DMS53 (cell line): Measurements from ENCODE around the gene CLSTN1.
"Not testable (repeated sequence)": the region's sequence is repeated elsewhere in the genome, so short reads cannot be mapped to it uniquely, and the experiment has no call there.

Experiments used
- DNase-seq: peaks from one replicate; lab custom pipeline; 2025; lab: John Stamatoyannopoulos, UW

CLSTN1 gene

GRCh38 chr1:9729523-9729922, 94.2 kb downstream of the CLSTN1 start:
- no peak for DNase-seq

DNA sequence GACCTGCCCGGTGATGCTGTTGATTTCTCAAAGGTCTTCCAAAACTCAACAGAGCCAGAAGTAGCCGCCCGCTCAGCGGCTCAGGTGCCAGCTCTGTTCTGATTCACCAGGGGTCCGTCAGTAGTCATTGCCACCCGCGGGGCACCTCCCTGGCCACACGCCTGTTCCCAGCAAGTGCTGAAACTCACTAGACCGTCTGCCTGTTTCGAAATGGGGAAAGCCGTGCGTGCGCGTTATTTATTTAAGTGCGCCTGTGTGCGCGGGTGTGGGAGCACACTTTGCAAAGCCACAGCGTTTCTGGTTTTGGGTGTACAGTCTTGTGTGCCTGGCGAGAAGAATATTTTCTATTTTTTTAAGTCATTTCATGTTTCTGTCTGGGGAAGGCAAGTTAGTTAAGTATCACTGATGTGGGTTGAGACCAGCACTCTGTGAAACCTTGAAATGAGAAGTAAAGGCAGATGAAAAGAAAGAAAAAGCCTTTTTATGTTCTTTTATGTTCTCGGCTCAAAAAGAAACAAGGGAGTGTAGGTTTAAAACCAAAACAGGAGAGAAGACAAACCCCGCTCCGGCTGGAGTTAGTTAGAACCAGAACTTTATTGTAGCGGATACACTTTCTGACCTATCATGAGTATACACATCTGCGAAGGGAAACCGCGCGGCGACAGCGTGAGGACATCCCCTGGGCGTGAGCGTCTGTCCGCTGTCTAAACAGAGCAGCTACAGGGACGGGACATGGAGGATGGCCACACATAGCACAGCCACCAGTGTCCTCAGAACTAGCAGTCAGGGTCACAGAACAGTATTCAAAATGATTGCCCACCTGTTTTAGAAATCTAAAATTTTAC, 95.1 kb downstream of the CLSTN1 start:
- no peak for DNase-seq

GRCh38 chr1:9726905-9727595, 96.7 kb downstream of the CLSTN1 start:
- peak; percentile 68 for DNase-seq

- DNase-seq = peak; percentile 33
Measured at GRCh38 chr1:9726406-9726805, 97.4 kb downstream of the CLSTN1 start.

GRCh38 chr1:9724706-9725476, 98.9 kb downstream of the CLSTN1 start:
- DNase-seq = peak; percentile 86

GRCh38 chr1:9723926-9724325, 99.8 kb downstream of the CLSTN1 start:
- DNase-seq = no peak

DNA sequence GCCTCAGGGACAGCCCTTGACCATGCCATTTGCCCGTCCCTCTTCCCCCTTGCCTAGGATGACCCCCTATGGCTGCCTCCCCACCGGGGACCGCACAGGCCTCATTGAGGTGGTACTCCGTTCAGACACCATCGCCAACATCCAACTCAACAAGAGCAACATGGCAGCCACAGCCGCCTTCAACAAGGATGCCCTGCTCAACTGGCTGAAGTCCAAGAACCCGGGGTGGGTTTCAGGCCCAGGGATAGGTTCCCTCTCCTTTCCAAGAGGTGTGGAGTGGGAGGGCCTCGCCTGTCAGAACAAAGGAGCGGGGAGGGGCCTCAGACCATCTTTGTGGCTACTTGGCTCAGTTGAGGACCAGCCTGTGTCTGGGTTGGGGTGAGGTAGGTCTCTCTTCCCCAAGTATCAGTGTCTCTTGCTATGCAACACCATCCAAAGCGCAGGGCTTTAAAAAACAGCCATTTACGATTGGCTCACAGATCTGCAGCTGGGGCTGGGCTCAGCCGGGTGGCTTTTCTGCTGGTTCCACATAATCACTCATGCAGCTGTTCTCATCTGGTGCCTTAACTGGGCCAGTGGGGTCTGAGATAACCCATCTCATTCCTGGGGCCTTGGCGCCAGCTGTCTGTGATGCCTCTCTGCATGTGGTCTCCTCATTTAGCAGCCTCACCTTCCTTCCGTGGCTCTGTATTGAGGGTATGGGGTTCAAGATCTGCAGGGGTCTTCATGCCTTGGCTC, 100.5 kb downstream of the CLSTN1 start:
- DNase-seq = no peak

DNA sequence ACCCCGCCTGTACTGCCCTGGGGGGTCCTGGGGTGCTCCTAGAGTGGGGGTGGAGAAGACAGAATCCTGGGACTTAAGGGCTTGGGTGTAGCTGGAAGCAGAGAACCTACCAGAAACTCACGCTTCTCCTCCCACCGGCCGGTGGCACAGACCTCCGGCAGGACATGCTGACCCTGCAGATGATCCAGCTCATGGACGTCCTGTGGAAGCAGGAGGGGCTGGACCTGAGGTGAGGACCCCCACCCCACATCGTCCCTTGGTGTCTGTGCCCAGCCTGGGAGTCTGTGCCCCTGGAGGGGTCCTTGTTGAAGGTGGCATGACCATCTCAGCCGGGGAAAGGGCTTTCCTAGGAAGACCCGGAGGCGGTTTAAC, 101.4 kb downstream of the CLSTN1 start:
- no peak for DNase-seq

DNA sequence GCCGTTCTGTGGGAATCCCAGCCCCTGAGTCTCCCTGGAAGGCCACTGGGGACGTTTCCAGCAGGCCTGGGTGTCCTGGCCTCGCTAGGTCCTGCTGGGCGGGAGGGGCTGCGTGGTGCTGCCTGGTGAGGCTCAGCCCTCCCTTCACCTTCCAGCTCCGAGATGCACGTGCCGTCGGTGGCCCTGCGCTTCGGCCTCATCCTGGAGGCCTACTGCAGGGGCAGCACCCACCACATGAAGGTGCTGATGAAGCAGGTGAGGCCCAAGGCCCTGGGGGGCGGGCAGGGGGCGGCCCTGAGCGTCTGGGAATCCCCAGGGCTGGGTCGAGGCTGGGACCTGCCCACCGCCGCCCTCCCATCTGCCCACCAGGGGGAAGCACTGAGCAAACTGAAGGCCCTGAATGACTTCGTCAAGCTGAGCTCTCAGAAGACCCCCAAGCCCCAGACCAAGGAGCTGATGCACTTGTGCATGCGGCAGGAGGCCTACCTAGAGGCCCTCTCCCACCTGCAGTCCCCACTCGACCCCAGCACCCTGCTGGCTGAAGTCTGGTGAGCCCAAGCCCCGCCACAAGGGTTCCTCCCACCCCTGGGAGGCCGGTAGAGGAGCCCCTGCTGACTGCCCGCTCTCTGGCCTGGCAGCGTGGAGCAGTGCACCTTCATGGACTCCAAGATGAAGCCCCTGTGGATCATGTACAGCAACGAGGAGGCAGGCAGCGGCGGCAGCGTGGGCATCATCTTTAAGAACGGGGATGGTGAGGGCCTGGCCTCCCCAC, 102.0 kb downstream of the CLSTN1 start:
- DNase-seq = peak; percentile 88

GRCh38 chr1:9720785-9721605, 102.8 kb downstream of the CLSTN1 start:
- peak; percentile 88 for DNase-seq

DNA sequence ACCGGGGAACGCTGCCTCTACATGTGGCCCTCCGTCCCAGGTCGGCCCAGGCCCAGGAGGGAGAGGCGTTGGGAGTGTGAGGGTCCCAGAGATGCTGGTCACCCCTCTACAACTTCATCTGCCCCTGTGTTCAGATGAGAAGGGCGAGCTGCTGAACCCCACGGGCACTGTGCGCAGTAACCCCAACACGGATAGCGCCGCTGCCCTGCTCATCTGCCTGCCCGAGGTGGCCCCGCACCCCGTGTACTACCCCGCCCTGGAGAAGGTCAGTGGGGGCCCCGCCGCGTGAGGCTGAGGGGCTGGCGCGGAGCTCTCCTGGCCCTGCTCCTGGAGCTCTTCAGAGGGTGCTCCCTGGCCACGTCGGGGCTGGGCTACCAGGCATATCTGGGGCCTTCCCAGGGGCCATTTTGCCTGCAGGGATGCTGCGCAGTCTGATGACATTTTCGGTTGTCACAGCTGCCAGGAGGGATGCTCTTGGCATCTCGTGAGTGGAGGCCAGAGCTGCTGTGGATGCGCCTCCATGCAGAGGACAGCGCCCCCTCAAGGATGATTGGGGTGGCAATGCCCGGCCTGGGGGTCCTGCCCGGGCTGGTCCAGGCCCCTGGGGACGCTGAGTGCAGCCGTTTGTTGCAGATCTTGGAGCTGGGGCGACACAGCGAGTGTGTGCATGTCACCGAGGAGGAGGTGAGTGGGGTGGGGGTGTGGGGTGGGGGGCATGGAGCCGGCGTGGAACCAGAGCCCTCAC, 103.6 kb downstream of the CLSTN1 start:
- DNase-seq = peak; percentile 27

- no peak for DNase-seq
Measured at GRCh38 chr1:9718006-9718680, 105.6 kb downstream of the CLSTN1 start.

- DNase-seq = no peak
Measured at GRCh38 chr1:9717193-9718005, 106.4 kb downstream of the CLSTN1 start.

GRCh38 chr1:9716404-9717192, 107.2 kb downstream of the CLSTN1 start:
- no peak for DNase-seq

DNA sequence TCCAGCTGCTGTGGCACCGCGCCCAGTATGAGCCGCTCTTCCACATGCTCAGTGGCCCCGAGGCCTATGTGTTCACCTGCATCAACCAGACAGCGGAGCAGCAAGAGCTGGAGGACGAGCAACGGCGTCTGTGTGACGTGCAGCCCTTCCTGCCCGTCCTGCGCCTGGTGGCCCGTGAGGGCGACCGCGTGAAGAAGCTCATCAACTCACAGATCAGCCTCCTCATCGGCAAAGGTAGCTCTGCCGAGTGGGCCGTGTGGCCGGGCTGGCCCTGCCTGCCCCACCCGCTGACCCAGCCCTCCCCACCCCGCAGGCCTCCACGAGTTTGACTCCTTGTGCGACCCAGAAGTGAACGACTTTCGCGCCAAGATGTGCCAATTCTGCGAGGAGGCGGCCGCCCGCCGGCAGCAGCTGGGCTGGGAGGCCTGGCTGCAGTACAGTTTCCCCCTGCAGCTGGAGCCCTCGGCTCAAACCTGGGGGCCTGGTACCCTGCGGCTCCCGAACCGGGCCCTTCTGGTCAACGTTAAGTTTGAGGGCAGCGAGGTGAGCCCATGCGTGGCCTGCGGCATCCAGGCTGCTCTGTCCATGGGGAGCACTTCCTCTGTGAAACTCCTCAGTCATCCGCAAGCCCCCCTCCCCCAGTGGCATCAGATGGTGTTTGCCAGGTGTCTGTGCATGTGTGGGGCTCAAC, 108.1 kb downstream of the CLSTN1 start:
- peak; percentile 52 for DNase-seq

- peak; percentile 31 for DNase-seq
Measured at GRCh38 chr1:9714257-9714718, 109.5 kb downstream of the CLSTN1 start.

GRCh38 chr1:9712767-9713166, 111.0 kb downstream of the CLSTN1 start:
- DNase-seq = not testable (repeated sequence)
